PFSK-1 (cell line): ENCODE measurements around the gene PIK3R6.

ENCODE experiments used
- FOXP2 ChIP-seq: optimal IDR thresholded peaks from 2 replicates; pipeline ENCODE3; 2011; ENCODE audit warnings: borderline replicate concordance, control low read depth, inconsistent platforms; ENCODE audit not compliant: insufficient read depth; ENCODE audit errors: extremely low read length, extremely low read depth
- POLR2AphosphoS5 ChIP-seq: IDR thresholded peaks from 2 replicates; pipeline ENCODE4 v1.6.1; 2012; ENCODE audit warnings: low read depth, mild to moderate bottlenecking, control low read depth, low read length, moderate library complexity
- REST ChIP-seq, 2 experiments: IDR thresholded peaks; 2 replicates each; pipeline versions ENCODE4 v1.6.1 to v1.8.0; 2011 to 2012; ENCODE audit warnings: low read depth in 2 of 2, low read length in 2 of 2, control low read depth in 1 of 2, inconsistent platforms in 1 of 2, mild to moderate bottlenecking in 1 of 2, moderate library complexity in 1 of 2; ENCODE audit not compliant: insufficient read depth in 1 of 2
- SIN3A ChIP-seq: IDR thresholded peaks from 2 replicates; pipeline ENCODE4 v1.6.1; 2012; ENCODE audit warnings: mild to moderate bottlenecking, low read length, moderate library complexity, borderline replicate concordance; ENCODE audit not compliant: insufficient read depth
- TAF1 ChIP-seq: IDR thresholded peaks from 2 replicates; pipeline ENCODE4 v1.6.1; 2012; ENCODE audit warnings: low read length, control low read depth, borderline replicate concordance; ENCODE audit not compliant: insufficient read depth

PIK3R6 gene

DNA sequence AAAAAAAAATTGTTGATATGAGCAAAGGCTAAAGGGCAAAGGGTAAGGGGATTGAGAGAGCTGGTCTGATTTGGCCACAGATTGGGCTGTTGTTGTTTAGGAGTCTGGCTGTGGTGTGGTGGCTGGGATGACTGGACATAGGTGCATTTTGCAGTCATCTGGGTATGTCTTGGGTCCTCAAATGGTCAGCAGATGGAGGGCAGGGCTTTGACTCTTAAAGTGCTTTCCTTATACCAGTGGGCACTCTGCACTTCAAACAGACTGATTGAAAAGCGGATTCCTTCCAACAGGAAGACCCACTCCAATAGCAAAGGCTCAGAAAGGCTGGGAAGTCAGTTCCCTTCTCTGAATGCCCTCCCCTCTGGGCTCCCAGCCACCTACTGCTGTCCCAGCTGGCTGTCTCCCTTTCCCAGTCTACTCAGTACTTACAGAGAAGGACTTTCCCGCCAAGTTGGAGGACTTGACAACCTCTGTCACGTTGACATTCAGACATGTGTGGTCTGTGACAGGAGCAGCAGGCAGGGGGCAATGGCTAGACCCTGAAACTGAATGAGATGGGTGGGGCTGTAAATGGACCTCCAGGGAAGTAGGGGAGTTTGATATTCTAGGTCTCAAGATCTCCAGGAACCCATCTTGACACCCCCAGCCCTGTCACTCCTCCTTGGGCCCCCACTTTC is 48.7 kb downstream of the PIK3R6 start:
- TF ChIP-seq REST (IDR thresholded peaks at IDR 0.05; ENCODE audit: insufficient read depth in 1 of 2, low read depth in 2 of 2, low read length in 2 of 2) (no peak), POLR2AphosphoS5 (no peak), FOXP2 (no peak), SIN3A (no peak), TAF1 (no peak)

DNA sequence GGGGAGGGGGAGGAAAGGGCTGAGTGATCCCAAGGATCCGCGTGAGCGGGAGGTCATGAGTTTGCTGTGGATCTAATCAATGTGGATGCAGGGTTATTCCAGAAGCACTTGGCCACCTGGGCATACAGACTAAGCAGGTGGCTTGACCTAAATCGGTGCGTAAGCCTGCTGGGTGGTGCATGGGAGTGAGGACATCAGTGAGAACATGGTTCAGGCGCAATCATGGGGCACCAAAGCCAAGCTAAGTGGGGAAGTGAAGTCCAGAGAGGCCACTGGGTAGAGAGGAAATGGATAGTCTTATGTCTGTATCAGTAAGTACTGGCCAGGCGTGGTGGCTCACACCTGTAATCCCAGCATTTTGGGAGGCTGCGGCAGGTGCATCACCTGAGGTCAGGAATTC is 49.4 kb downstream of the PIK3R6 start:
- TF ChIP-seq POLR2AphosphoS5 (no peak), TAF1 (no peak), SIN3A (no peak), FOXP2 (no peak), REST (IDR thresholded peaks at IDR 0.05; ENCODE audit: insufficient read depth in 1 of 2, low read depth in 2 of 2, low read length in 2 of 2) (no peak)

DNA sequence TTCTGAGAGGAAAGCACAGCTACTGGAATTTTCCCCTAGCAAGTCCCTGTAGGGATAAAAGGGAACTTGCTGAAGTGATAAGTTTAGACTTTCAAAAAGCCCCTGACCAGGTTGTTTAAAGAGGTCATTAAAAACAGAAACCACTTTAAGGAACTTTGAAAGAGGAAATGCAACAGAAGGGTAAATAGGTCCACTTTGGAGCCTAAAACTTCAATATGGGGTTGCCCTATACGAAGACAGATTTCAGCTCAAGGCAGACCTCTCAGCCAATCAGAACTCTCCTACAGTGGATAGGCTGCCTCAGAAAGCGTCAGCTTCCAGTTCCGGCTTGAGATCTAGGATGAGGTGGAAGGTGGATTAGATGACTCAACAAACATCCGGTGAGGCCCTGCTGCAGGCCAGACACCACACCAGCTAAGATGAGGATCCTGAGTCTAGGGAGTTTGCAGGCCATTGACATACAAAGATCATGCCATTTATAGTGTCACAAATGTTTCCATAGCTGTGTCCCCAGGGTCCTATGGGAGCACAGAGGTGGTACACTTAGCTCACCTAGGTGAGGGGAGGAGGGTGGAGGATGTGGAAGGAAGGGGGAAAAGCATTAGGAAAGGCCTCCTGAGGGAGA is 60.4 kb downstream of the PIK3R6 start:
- TF ChIP-seq FOXP2: no peak
- no peak for TF ChIP-seq TAF1
- TF ChIP-seq POLR2AphosphoS5: no peak
- no peak for TF ChIP-seq SIN3A
- TF ChIP-seq REST (IDR thresholded peaks at IDR 0.05; ENCODE audit: insufficient read depth in 1 of 2, low read depth in 2 of 2, low read length in 2 of 2): no peak

- TF ChIP-seq FOXP2 (no peak), TAF1 (no peak), REST (IDR thresholded peaks at IDR 0.05; ENCODE audit: insufficient read depth in 1 of 2, low read depth in 2 of 2, low read length in 2 of 2) (no peak)
These were observed 61.1 kb downstream of the PIK3R6 start for GRCh38 chr17:8806253-8806925.
